Right lobe of liver (tissue), 4 donors: ENCODE data around the gene PET100.

Experiments used
- CTCF ChIP-seq, 4 donors: fragments of 200-600 bp in 3 of 4; fragments of 450-650 bp in 1 of 4; IDR thresholded peaks; one replicate each; pipeline versions ENCODE4 v1.5.1 to v1.8.0; 2016 to 2022; ENCODE audit warnings: antibody characterized with exemption in 4 of 4, mild to moderate bottlenecking in 2 of 4
- POLR2A ChIP-seq: fragments of 450-650 bp; IDR thresholded peaks from one replicate; pipeline ENCODE4 v1.6.1; 2017; ENCODE audit warnings: antibody characterized with exemption, mild to moderate bottlenecking
- donor health status: DM: no; HTN: no; CAD: no.
- donor health status: DM: no; HTN: no; CAD: no.
- donor health status: DM: no; HTN: yes; CAD: no.

- TF ChIP-seq CTCF (IDR thresholded peaks at IDR 0.05) (no peak), POLR2A (no peak)
Measured at GRCh38 chr19:7627166-7627565, 2.4 kb upstream of the PET100 start.
